HAP-1 (cell line): ENCODE results near the gene SORBS2.

Experiments
- DNase-seq, 2 experiments: peaks; one replicate each; pipeline ENCODE4 v3.0.0-alpha.2; 2016 to 2020; ENCODE audit warnings: low spot score in 2 of 2
- H3K27me3 ChIP-seq: fragments of 250-450 bp; sonication (Bioruptor Pico); 2 replicates; pipeline ENCODE4 v1.5.1; 2020; ENCODE audit warnings: low read depth, mild to moderate bottlenecking, moderate library complexity
- H3K36me3 ChIP-seq: fragments of 250-450 bp; sonication (Bioruptor Pico); replicated peaks from 2 replicates; pipeline ENCODE4 v1.5.1; 2020; ENCODE audit warnings: mild to moderate bottlenecking
- H3K4me1 ChIP-seq: fragments of 250-450 bp; sonication (Bioruptor Pico); 2 replicates; pipeline ENCODE4 v1.5.1; 2020; ENCODE audit warnings: mild to moderate bottlenecking
- H3K4me3 ChIP-seq: fragments of 250-450 bp; sonication (Bioruptor Pico); 2 replicates; pipeline ENCODE4 v1.5.1; 2020; ENCODE audit warnings: mild to moderate bottlenecking, moderate library complexity
- H3K9me3 ChIP-seq: fragments of 250-450 bp; sonication (Bioruptor Pico); 2 replicates; pipeline ENCODE4 v1.5.1; 2020; ENCODE audit warnings: mild to moderate bottlenecking, moderate library complexity
- in situ Hi-C: fragments of 300-500 bp; cut with MboI; formaldehyde crosslinking; loops from 3 replicates; pipeline ENCODE4 v1.14.3; 2020; ENCODE audit warnings: low sequenced_read_pairs, inconsistent platforms, mixed read lengths

SORBS2 gene

GRCh38 chr4:185662030-185662778, 149.8 kb downstream of the SORBS2 start:
- Histone ChIP-seq H3K4me1 (no peaks in the 10 kb centered on the region), H3K27me3 (no peaks in the 10 kb centered on the region), H3K9me3 (no peaks in the 10 kb centered on the region), H3K36me3 (no peaks in the 10 kb centered on the region), H3K4me3 (no peak overlapping the region)
- DNase-seq = no peak
- in situ Hi-C loops = no loop called here

GRCh38 chr4:185660340-185660739, 151.7 kb downstream of the SORBS2 start:
- DNase-seq = no peak
- no peaks in the 10 kb centered on the region for H3K27me3 ChIP-seq
- H3K4me3 ChIP-seq = no peak overlapping the region
- H3K4me1 ChIP-seq = peaks cover 11% of the 10 kb centered on the region
- no peaks in the 10 kb centered on the region for H3K36me3 ChIP-seq
- in situ Hi-C loops = no loop called here
- H3K9me3 ChIP-seq = no peaks in the 10 kb centered on the region

GRCh38 chr4:185657699-185658098, 154.3 kb downstream of the SORBS2 start:
- no peaks in the 10 kb centered on the region for H3K36me3 ChIP-seq
- H3K27me3 ChIP-seq = no peaks in the 10 kb centered on the region
- in situ Hi-C loops = no loop called here
- DNase-seq = no peak
- no peaks in the 10 kb centered on the region for H3K9me3 ChIP-seq
- H3K4me3 ChIP-seq = no peak overlapping the region
- H3K4me1 ChIP-seq = peaks cover 31% of the 10 kb centered on the region

GRCh38 chr4:185657183-185657582, 154.8 kb downstream of the SORBS2 start:
- H3K4me3 ChIP-seq = no peak overlapping the region
- peaks cover 33% of the 10 kb centered on the region for H3K4me1 ChIP-seq
- DNase-seq = no peak
- H3K36me3 ChIP-seq = no peaks in the 10 kb centered on the region
- no peaks in the 10 kb centered on the region for H3K27me3 ChIP-seq
- H3K9me3 ChIP-seq = no peaks in the 10 kb centered on the region
- in situ Hi-C loops = no loop called here

GRCh38 chr4:185656467-185656931, 155.5 kb downstream of the SORBS2 start:
- Histone ChIP-seq H3K27me3 (no peaks in the 10 kb centered on the region), H3K9me3 (no peaks in the 10 kb centered on the region), H3K4me1 (peaks cover 40% of the 10 kb centered on the region), H3K4me3 (no peak overlapping the region), H3K36me3 (no peaks in the 10 kb centered on the region)
- DNase-seq = no peak
- in situ Hi-C loops = no loop called here

- Histone ChIP-seq H3K36me3 (no peaks in the 10 kb centered on the region), H3K4me3 (no peak overlapping the region), H3K9me3 (no peaks in the 10 kb centered on the region), H3K4me1 (peaks cover 50% of the 10 kb centered on the region), H3K27me3 (no peaks in the 10 kb centered on the region)
- in situ Hi-C loops = no loop called here
- no peak for DNase-seq
Measured at GRCh38 chr4:185654965-185655554, 156.9 kb downstream of the SORBS2 start.

- peaks cover 50% of the 10 kb centered on the region for H3K4me1 ChIP-seq
- H3K4me3 ChIP-seq = no peak overlapping the region
- no peaks in the 10 kb centered on the region for H3K27me3 ChIP-seq
- no peaks in the 10 kb centered on the region for H3K36me3 ChIP-seq
- in situ Hi-C loops = no loop called here
- H3K9me3 ChIP-seq = no peaks in the 10 kb centered on the region
- DNase-seq = no peak
Measured at GRCh38 chr4:185654311-185654710, 157.7 kb downstream of the SORBS2 start.

GRCh38 chr4:185651851-185652250, 160.1 kb downstream of the SORBS2 start:
- Histone ChIP-seq H3K27me3 (no peaks in the 10 kb centered on the region), H3K4me1 (peaks cover 49% of the 10 kb centered on the region), H3K4me3 (no peak overlapping the region), H3K9me3 (no peaks in the 10 kb centered on the region), H3K36me3 (no peaks in the 10 kb centered on the region)
- in situ Hi-C loops = no loop called here
- DNase-seq = no peak

GRCh38 chr4:185651137-185651677, 160.8 kb downstream of the SORBS2 start:
- in situ Hi-C loops = no loop called here
- Histone ChIP-seq H3K27me3 (no peaks in the 10 kb centered on the region), H3K4me1 (peaks cover 45% of the 10 kb centered on the region), H3K36me3 (no peaks in the 10 kb centered on the region), H3K4me3 (no peak overlapping the region), H3K9me3 (no peaks in the 10 kb centered on the region)
- peak; percentile 77 to 99 for DNase-seq

- Histone ChIP-seq H3K36me3 (no peaks in the 10 kb centered on the region), H3K4me1 (peaks cover 26% of the 10 kb centered on the region), H3K9me3 (no peaks in the 10 kb centered on the region), H3K4me3 (no peak overlapping the region), H3K27me3 (no peaks in the 10 kb centered on the region)
- in situ Hi-C loops = no loop called here
- DNase-seq = no peak
Measured at GRCh38 chr4:185648631-185649030, 163.4 kb downstream of the SORBS2 start.

GRCh38 chr4:185645403-185645802, 166.6 kb downstream of the SORBS2 start:
- Histone ChIP-seq H3K27me3 (no peaks in the 10 kb centered on the region), H3K4me3 (no peak overlapping the region), H3K4me1 (peaks cover 2% of the 10 kb centered on the region), H3K36me3 (no peaks in the 10 kb centered on the region), H3K9me3 (no peaks in the 10 kb centered on the region)
- DNase-seq = no peak
- in situ Hi-C loops = no loop called here

- H3K9me3 ChIP-seq = no peaks in the 10 kb centered on the region
- H3K4me3 ChIP-seq = no peak overlapping the region
- 0 out of 2 replicates have a peak, but pooled peaks cover 3% of the 10 kb centered on the region for H3K27me3 ChIP-seq
- H3K4me1 ChIP-seq = no peaks in the 10 kb centered on the region; the same call in 1 of the 2 replicates
- in situ Hi-C loops = no loop called here
- H3K36me3 ChIP-seq = no peaks in the 10 kb centered on the region
- no peak for DNase-seq
Measured at GRCh38 chr4:185644408-185644807, 167.6 kb downstream of the SORBS2 start.

- Histone ChIP-seq H3K4me3 (no peak overlapping the region), H3K9me3 (no peaks in the 10 kb centered on the region), H3K27me3 (0 out of 2 replicates have a peak, but pooled peaks cover 3% of the 10 kb centered on the region), H3K4me1 (no peaks in the 10 kb centered on the region; the same call in 1 of the 2 replicates), H3K36me3 (no peaks in the 10 kb centered on the region)
- DNase-seq = no peak
- in situ Hi-C loops = no loop called here
Measured at GRCh38 chr4:185642907-185643306, 169.1 kb downstream of the SORBS2 start.
